NT2/D1 (cell line): ENCODE data around the gene SEC23A.

Experiments
- YY1 ChIP-seq: IDR thresholded peaks from 2 replicates; pipeline ENCODE4 v1.6.1; 2011; ENCODE audit not compliant: insufficient read length, insufficient read depth
- ZNF274 ChIP-seq: IDR thresholded peaks from 2 replicates; pipeline ENCODE4 v1.6.1; 2011; ENCODE audit warnings: mild to moderate bottlenecking, low read depth, low read length

- TF ChIP-seq ZNF274: no peak
- TF ChIP-seq YY1: no peak
Observed at GRCh38 chr14:38991299-38991698, 111.7 kb downstream of the SEC23A start.
